GM18511 (cell line): Measurements from ENCODE around the gene KLHL5.
A peak's percentile ranks its signal among the peaks of the same experiment; 100 is the strongest.
"Not testable (repeated sequence)": the region's sequence is repeated elsewhere in the genome, so short reads cannot be mapped to it uniquely, and the experiment has no call there.

Experiments
- ATAC-seq: cut with Tn5 transposase; IDR thresholded peaks from one replicate; pipeline ENCODE4 v1.9.1; 2021; ENCODE audit warnings: mild to moderate bottlenecking, moderate library complexity; ENCODE audit not compliant: unreplicated experiment

KLHL5 gene

GRCh38 chr4:39062094-39062769, at the start of gene KLHL5:
TSS of gene KLHL5 (plus strand) at chr4:39062232. CDS start at chr4:39062653, 421 bp downstream.
- peak; percentile 63 for ATAC-seq

- no peak for ATAC-seq
These were observed 48.0 kb upstream of the KLHL5 start for GRCh38 chr4:39014028-39014427.

GRCh38 chr4:39020130-39020529, 41.9 kb upstream of the KLHL5 start:
- ATAC-seq = no peak

GRCh38 chr4:39021631-39022030, 40.4 kb upstream of the KLHL5 start:
- ATAC-seq = no peak

GRCh38 chr4:39022241-39022640, 39.8 kb upstream of the KLHL5 start:
- no peak for ATAC-seq

GRCh38 chr4:39023059-39023458, 39.0 kb upstream of the KLHL5 start:
- ATAC-seq = no peak

GRCh38 chr4:39024311-39024865, 37.6 kb upstream of the KLHL5 start:
- ATAC-seq = no peak

- ATAC-seq = no peak
These were observed 36.4 kb upstream of the KLHL5 start for GRCh38 chr4:39025552-39026085.

- no peak for ATAC-seq
These were observed 35.9 kb upstream of the KLHL5 start for GRCh38 chr4:39026096-39026495.

- ATAC-seq = peak; percentile 28
These were observed 32.0 kb upstream of the KLHL5 start for GRCh38 chr4:39029752-39030694.

GRCh38 chr4:39030725-39031124, 31.3 kb upstream of the KLHL5 start:
- ATAC-seq = no peak

- ATAC-seq = not testable (repeated sequence)
These were observed 30.4 kb upstream of the KLHL5 start for GRCh38 chr4:39031590-39032020.

- peak; percentile 79 for ATAC-seq
These were observed 29.6 kb upstream of the KLHL5 start, which contains the start of gene TMEM156 for GRCh38 chr4:39032218-39033085. TSS of gene TMEM156 (minus strand) at chr4:39032409. CDS start at chr4:39032313, 96 bp downstream.

- ATAC-seq = no peak
These were observed 25.9 kb upstream of the KLHL5 start for GRCh38 chr4:39036172-39036571.

- no peak for ATAC-seq
These were observed 24.6 kb upstream of the KLHL5 start for GRCh38 chr4:39037491-39037825.

GRCh38 chr4:39037941-39038340, 24.1 kb upstream of the KLHL5 start:
- ATAC-seq = no peak

- ATAC-seq = no peak
These were observed 22.9 kb upstream of the KLHL5 start for GRCh38 chr4:39039108-39039507.

GRCh38 chr4:39042366-39042765, 19.7 kb upstream of the KLHL5 start:
- no peak for ATAC-seq

- no peak for ATAC-seq
These were observed 18.8 kb upstream of the KLHL5 start for GRCh38 chr4:39043058-39043860.
